K562 (cell line): Measurements from ENCODE around the gene CDHR1. TPM values are rescaled to one million over a fixed set of nuclear protein-coding genes. Genes with fewer than 3 reads are reported as not detected.

Source experiments
- ATAC-seq: fragments of 200-7000 bp; cut with Tn5 transposase; 3 replicates; pipeline ENCODE4 v1.9.1; 2020; ENCODE audit warnings: moderate library complexity
- BruUV-seq: library from RNA; stranded (reverse); fragments of 400-500 nt; replicated peaks from 2 replicates; lab custom pipeline; 2021; lab: Mats Ljungman, UMichigan
- CTCF ChIA-PET: fragments of 300-600 bp; formaldehyde crosslinking; extraction: SDS; loops from one replicate; lab custom pipeline; 2021; ENCODE audit warnings: low intra/inter-chr PET ratio; lab: Yijun Ruan, JAX
- POLR2A ChIA-PET: fragments of 300-600, 350-650 bp; sonication (Branson Sonifier 250); formaldehyde crosslinking; extraction: SDS; loops from one replicate; lab custom pipeline; 2021; ENCODE audit warnings: antibody characterized with exemption, inconsistent platforms; lab: Yijun Ruan, JAX
- DNase-seq, 4 experiments: peaks; one replicate each; pipeline versions ENCODE4 v3.0.0 to v3.0.0-alpha.2; 2011 to 2018; ENCODE audit warnings: low spot score in 3 of 4, mixed read lengths in 3 of 4; ENCODE audit errors: extremely low read depth in 1 of 4
- FAIRE-seq: peaks from 2 replicates; lab custom pipeline; 2011; peaks lifted over from hg19 to GRCh38; lab: Jason Lieb, UNC
- H2AFZ ChIP-seq: 2 replicates; pipeline ENCODE4 v1.6.0; 2011; ENCODE audit warnings: low read depth, low read length, control low read depth, inconsistent platforms
- H3K27ac ChIP-seq: fragments of 200-600 bp; 3 replicates; pipeline ENCODE4 v1.8.0; 2011; ENCODE audit warnings: low read depth, mild to moderate bottlenecking, control low read depth, inconsistent platforms, low read length, moderate library complexity, mixed read lengths; ENCODE audit errors: extremely low read depth
- H3K27me3 ChIP-seq, 2 experiments: fragments of 300-600 bp in 1 of 2; 2 replicates in 1 of 2; 3 replicates in 1 of 2; pipeline versions ENCODE4 v1.6.0 to v1.8.0; 2011; ENCODE audit warnings: inconsistent platforms in 2 of 2, low read length in 2 of 2, mild to moderate bottlenecking in 1 of 2, mixed read lengths in 1 of 2, moderate library complexity in 1 of 2; ENCODE audit not compliant: control insufficient read depth in 2 of 2, insufficient read depth in 2 of 2
- H3K36me3 ChIP-seq: fragments of 300-600 bp; 3 replicates; pipeline ENCODE4 v1.8.0; 2011; ENCODE audit warnings: mild to moderate bottlenecking, low read length, inconsistent platforms; ENCODE audit not compliant: control insufficient read depth, insufficient read depth
- H3K4me1 ChIP-seq, 2 experiments: fragments of 200-600 bp in 1 of 2; replicated peaks in 1 of 2; 2 replicates in 1 of 2; 3 replicates in 1 of 2; pipeline versions ENCODE4 v1.5.1 to v1.8.0; 2011; ENCODE audit warnings: inconsistent platforms in 2 of 2, low read length in 2 of 2, mild to moderate bottlenecking in 1 of 2, mixed read lengths in 1 of 2, moderate library complexity in 1 of 2; ENCODE audit not compliant: control insufficient read depth in 2 of 2, insufficient read depth in 2 of 2
- H3K4me2 ChIP-seq: 2 replicates; pipeline ENCODE4 v1.6.1; 2011; ENCODE audit warnings: low read length, control low read depth, inconsistent platforms, mixed read lengths; ENCODE audit not compliant: insufficient read depth
- H3K4me3 ChIP-seq: fragments of 200-600 bp; sonication (generic), shearing (Covaris generic); 2 replicates; pipeline ENCODE4 v1.5.1; 2016; ENCODE audit warnings: control low read depth, inconsistent platforms
- H3K79me2 ChIP-seq: fragments of 200-600 bp; 3 replicates; pipeline ENCODE4 v1.8.0; 2011; ENCODE audit warnings: low read length, inconsistent platforms; ENCODE audit not compliant: control insufficient read depth, insufficient read depth
- H3K9ac ChIP-seq, 2 experiments: 2 replicates each; pipeline versions ENCODE4 v1.6.0 to v1.6.1; 2011; ENCODE audit warnings: low read depth in 2 of 2, low read length in 2 of 2, control low read depth in 1 of 2, inconsistent platforms in 1 of 2, mild to moderate bottlenecking in 1 of 2, mixed read lengths in 1 of 2; ENCODE audit not compliant: insufficient read depth in 1 of 2
- H3K9me1 ChIP-seq: one replicate; pipeline ENCODE4 v1.6.0; 2011; ENCODE audit warnings: inconsistent platforms, mild to moderate bottlenecking, low read length, moderate library complexity; ENCODE audit not compliant: control insufficient read depth, insufficient read depth
- H3K9me3 ChIP-seq: replicated peaks from 2 replicates; pipeline ENCODE4 v1.5.1; 2011; ENCODE audit warnings: low read depth, low read length, inconsistent platforms; ENCODE audit not compliant: control insufficient read depth, insufficient read depth
- H4K20me1 ChIP-seq: replicated peaks from 2 replicates; pipeline ENCODE4 v1.6.1; 2011; ENCODE audit warnings: low read length, inconsistent platforms, mixed read lengths; ENCODE audit not compliant: control insufficient read depth, insufficient read depth
- CHCHD3 ChIP-seq: fragments of 250-450 bp; sonication (Bioruptor Pico); IDR thresholded peaks from 2 replicates; pipeline ENCODE4 v2.1.2; 2022; ENCODE audit warnings: mild to moderate bottlenecking
- ZNF507 ChIP-seq: conservative IDR thresholded peaks from 2 replicates; pipeline ENCODE4 v1.6.1; 2017; ENCODE audit warnings: missing genetic modification characterization, missing compliant biosample characterization
- WGBS: fragments of 100-300 bp; shearing (Covaris generic); methylation state at CpG from one replicate; pipeline ENCODE4 v1.1.6; 2016; ENCODE audit warnings: low coverage, mixed read lengths; ENCODE audit not compliant: insufficient coverage; ENCODE audit errors: missing lambda C conversion rate; 5-methylcytosine and 5-hydroxymethylcytosine counted together
- in situ Hi-C: fragments of 300-500 bp; cut with MboI; formaldehyde crosslinking; loops from 4 replicates; pipeline ENCODE4 v1.15.0; 2018; ENCODE audit warnings: inconsistent platforms, mixed read lengths
- intact Hi-C: fragments of 100-400 bp; cut with micrococcal nuclease; formaldehyde crosslinking; loops from 2 replicates; pipeline ENCODE4 v1.14.2; 2022
- polyA plus RNA-seq, 8 experiments: library from polyadenylated mRNA; depleted of rRNA in 4 of 8; stranded (reverse) in 5 of 8; unstranded in 3 of 8; fragments of >200 nt; fragmentation: Nextera tagmentation in 2 of 8; fragmentation: Illumina TruSeq in 1 of 8; extraction: Ambion mirVana in 2 of 8; extraction: Trizol in 1 of 8; gene quantifications; 2 replicates each; pipeline versions ENCODE4 v1.2.1 to v1.2.3, GENCODE V29; 2011 to 2014; ENCODE audit warnings: inconsistent platforms in 1 of 8, missing spikeins in 1 of 8
- total RNA-seq, 7 experiments: library from RNA; depleted of rRNA in 6 of 7; stranded (reverse); fragments of >200 nt in 6 of 7; fragmentation: Illumina TruSeq in 2 of 7; extraction: Trizol in 2 of 7; gene quantifications; 2 replicates each; pipeline versions ENCODE4 v1.2.1 to v1.2.3, GENCODE V29; 2011 to 2021; ENCODE audit warnings: low replicate concordance in 1 of 7
- TF ChIP-seq, protein P1 (sequence below): fragments of 250-450 bp; sonication (Bioruptor Pico); IDR thresholded peaks from 2 replicates; pipeline ENCODE4 v1.5.1; 2021; ENCODE audit warnings: mild to moderate bottlenecking

Gene CDHR1
- total and polyA plus RNA-seq, 9 of the 15 experiments (the other 6 are each of a cell fraction or from before 2014, with no cell fraction given): 0.03 to 0.99 (median 0.20) TPM

DNA sequence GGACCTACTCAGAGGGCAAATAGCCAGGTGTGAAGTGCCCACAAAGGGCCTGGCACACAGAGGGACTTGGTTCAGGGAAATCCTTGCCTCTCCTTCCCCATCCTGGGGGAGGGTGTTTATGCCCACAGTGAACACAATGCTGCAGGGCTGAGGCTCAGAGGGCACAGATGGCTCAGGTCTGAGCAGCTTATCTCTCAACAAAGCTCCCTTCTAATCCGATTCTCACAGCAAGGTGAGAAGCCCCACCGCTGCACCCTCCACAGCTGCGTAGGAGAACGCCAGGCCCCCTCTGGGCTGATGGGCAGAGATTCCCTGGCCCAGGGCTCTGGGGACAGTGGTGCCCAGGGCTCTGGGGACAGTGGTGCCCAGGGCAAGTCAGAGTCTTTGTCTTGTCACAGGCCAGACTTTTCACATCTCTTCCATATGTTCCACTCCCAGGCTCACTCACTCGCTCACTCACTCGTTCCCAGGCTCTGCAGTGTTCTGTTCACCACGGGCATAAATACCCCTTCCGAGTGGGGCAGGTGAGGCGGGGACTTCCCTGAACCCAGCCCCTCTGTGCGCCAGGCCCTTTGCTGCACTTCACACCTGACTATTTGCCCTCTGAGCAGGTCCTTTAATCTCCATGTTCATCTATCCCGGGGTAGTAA is 8.7 kb upstream of the CDHR1 start:
- no peak overlapping the region for H3K4me3 ChIP-seq
- no peak overlapping the region for H3K4me2 ChIP-seq
- peaks cover 0 to 48% of the 10 kb centered on the region in 2 experiments; a peak in 3 of 5 replicates for H3K27me3 ChIP-seq
- ATAC-seq (no peak), DNase-seq (no peak), FAIRE-seq (no peak)
- no peak overlapping the region for H2AFZ ChIP-seq
- no peaks in the 10 kb centered on the region for H3K36me3 ChIP-seq
- no peaks in the 10 kb centered on the region for H3K9me1 ChIP-seq
- H3K79me2 ChIP-seq: no peaks in the 10 kb centered on the region
- H3K9me3 ChIP-seq: no peaks in the 10 kb centered on the region
- in situ Hi-C loops (no loop called here), intact Hi-C loops (no loop called here)
- POLR2A ChIA-PET: interaction anchor here (0.7 to 0.8 kb wide), 2 partner anchors 38 to 63 kb away, joined by 3 read pairs; no protein-coding TSS in a partner anchor
- H4K20me1 ChIP-seq: no peaks in the 10 kb centered on the region; the same call in 1 of the 2 replicates
- no peak overlapping the region for H3K27ac ChIP-seq
- under 1% methylated on average over 11 of the region's 11 CpGs for WGBS
- no peak overlapping the region for H3K9ac ChIP-seq
- TF ChIP-seq, protein P1, sequence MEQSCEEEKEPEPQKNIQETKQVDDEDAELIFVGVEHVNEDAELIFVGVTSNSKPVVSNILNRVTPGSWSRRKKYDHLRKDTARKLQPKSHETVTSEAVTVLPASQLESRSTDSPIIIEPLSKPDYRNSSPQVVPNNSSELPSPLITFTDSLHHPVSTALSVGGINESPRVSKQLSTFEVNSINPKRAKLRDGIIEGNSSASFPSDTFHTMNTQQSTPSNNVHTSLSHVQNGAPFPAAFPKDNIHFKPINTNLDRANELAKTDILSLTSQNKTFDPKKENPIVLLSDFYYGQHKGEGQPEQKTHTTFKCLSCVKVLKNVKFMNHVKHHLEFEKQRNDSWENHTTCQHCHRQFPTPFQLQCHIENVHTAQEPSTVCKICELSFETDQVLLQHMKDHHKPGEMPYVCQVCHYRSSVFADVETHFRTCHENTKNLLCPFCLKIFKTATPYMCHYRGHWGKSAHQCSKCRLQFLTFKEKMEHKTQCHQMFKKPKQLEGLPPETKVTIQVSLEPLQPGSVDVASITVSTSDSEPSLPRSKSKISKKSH (CRISPR knock-in tag): no peak
- no peak for TF ChIP-seq CHCHD3
- no peak for TF ChIP-seq ZNF507 (tag)
- CTCF ChIA-PET: no interaction called here
- no peaks in the 10 kb centered on the region for H3K4me1 ChIP-seq
- no TSS peak for BruUV-seq
